Measurements from ENCODE around the gene QSOX2. TPM values are rescaled to one million over a fixed set of nuclear protein-coding genes. Genes with fewer than 3 reads are reported as not detected.
"Not testable (repeated sequence)": the region's sequence is repeated elsewhere in the genome, so short reads cannot be mapped to it uniquely, and the experiment has no call there.

QSOX2 gene
- total RNA-seq, 2 experiments from 2014 or later = 11.2 to 13.6 TPM

DNA sequence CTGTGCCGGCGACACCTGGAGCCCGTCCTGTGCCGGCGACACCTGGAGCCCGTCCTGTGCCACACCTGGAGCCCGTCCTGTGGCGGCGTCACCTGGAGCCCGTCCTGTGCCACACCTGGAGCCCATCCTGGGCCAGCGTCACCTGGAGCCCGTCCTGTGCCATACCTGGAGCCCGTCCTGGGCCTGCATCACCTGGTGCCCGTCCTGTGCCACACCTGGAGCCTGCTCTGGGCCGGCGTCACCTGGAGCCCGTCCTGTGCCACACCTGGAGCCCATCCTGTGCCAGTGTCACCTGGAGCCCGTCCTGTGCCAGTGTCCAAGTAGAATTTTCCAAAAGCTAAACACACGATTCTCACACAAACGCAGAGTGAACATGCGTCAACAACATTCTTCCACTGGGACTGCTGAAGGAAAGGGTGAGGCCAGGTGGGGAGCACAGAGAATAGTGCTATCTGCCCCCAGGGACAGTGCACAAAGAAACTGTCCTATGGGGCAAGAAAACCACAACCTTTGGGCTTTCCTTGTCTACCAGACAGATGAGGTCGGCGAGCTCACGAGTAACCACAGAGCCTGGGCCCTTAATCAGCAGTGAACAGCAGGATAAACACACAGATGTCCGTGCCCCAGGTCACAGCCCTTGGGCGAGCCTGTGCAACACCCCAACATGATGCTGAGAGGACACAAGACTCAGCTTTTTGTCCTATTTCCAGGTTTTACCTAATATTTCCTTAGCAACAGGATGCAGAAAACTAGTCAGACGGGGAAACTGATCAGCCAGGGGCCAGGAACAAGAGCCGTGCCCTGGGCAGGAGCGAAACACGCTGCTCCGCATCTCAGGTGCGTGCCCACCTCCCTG, 7.9 kb downstream of the QSOX2 start:
- Mint-ChIP-seq H3K4me3 (no peak overlapping the region), H3K4me1 (peaks cover 14% of the 10 kb centered on the region), H3K27ac (no peak overlapping the region), H3K9me3 (ENCODE audit: low read depth) (no peaks in the 10 kb centered on the region), H3K36me3 (peaks cover 3% of the 10 kb centered on the region), H3K27me3 (no peaks in the 10 kb centered on the region)
- DNase-seq (no peak), ATAC-seq (no peak)
- CTCF ChIA-PET = no interaction called here

DNA sequence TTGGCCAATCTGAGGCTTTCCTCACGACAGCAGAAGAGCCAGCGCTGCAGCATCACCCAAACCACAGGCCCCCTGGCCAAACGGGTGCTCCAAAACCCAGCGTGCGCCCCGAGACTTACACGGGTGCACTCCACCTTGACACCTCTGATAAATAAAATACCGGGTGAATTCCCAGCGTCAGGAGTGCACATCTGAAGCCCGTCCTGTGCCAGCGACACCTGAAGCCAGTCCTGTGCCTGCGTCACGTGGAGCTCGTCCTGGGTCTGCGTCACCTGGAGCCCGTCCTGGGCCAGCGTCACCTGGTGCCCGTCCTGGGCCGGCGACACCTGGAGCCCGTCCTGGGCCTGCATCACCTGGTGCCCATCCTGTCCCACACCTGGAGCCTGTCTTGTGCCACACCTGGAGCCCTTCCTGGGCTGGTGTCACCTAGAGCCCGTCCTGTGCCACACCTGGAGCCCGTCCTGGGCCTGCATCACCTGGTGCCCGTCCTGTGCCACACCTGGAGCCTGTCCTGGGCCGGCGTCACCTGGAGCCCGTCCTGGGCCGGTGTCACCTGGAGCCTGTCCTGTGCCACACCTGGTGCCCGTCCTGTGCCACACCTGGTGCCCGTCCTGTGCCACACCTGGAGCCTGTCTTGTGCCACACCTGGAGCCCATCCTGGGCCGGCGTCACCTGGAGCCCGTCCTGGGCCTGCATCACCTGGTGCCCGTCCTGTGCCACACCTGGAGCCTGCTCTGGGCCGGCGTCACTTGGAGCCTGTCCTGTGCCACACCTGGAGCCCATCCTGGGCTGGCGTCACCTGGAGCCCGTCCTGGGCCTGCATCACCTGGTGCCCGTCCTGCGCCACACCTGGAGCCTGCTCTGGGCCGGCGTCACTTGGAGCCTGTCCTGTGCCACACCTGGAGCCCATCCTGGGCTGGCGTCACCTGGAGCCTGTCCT, 8.9 kb downstream of the QSOX2 start:
- H3K4me3 Mint-ChIP-seq; H3K27me3 Mint-ChIP-seq; CTCF ChIA-PET; ATAC-seq; H3K36me3 Mint-ChIP-seq; H3K27ac Mint-ChIP-seq; H3K9me3 Mint-ChIP-seq (ENCODE audit: low read depth); DNase-seq: not testable (repeated sequence)
- H3K4me1 Mint-ChIP-seq = peaks cover 18% of the 10 kb centered on the region

DNA sequence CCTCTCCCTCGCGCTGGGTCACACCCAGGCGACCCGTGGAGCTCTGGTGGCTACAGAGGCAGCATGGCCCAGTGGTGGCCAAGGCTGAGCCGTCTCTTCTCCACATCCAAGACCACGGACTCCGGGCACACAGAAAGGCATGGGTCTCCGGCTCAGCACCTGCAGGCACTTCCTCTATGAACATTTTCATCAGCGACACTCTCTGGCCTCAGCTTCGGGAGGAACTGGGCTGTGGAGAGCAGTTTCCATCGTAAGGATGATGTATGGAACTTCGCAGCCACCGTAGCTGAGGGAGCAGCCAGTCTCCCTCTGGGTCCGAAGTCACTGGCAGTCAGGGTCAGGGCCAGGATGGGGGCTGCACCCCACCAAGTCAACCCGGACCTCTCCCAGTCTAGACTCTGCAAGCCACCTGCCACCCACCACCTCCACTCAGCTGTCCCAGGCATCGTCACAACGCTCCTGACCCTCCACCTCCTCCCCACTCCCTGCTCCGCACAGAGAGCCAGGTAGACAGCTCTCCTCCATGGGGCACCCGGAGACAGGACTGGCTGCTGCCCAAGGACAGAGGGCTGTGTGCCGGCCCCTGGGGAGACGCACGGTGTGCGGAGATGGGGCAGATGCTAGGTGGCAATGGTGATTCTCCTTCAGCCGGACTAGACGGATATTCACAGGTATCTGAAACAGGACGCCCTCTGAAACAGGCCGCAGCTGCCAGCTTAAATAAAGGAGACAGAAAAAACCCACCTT, 9.7 kb downstream of the QSOX2 start:
- DNase-seq = no peak
- peaks cover 3% of the 10 kb centered on the region for H3K36me3 Mint-ChIP-seq
- no peaks in the 10 kb centered on the region for H3K9me3 Mint-ChIP-seq (ENCODE audit: low read depth)
- no peak overlapping the region for H3K4me3 Mint-ChIP-seq
- CTCF ChIA-PET = no interaction called here
- no peak overlapping the region for H3K27ac Mint-ChIP-seq
- H3K4me1 Mint-ChIP-seq = peaks cover 18% of the 10 kb centered on the region
- H3K27me3 Mint-ChIP-seq = no peaks in the 10 kb centered on the region
- no peak for ATAC-seq

DNA sequence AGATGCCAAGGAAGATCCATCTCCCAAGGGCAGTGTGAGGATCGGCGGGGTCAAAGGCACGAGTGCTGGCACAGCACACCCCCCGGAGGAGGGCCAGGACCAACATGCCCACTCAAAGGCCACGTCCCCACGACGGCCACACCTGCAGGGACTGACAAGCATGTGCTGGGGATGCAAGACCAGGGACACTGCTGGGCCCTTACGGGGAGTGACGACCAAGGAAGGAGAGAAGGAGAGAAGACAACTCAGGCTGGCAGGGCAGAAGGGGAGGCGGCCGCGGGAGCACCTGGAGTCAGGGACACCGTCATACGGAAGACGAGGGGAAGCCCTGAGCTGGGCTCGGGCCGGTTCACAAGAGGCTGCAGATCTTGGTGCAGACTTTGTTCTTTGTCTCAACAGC, 10.4 kb downstream of the QSOX2 start:
- no peak overlapping the region for H3K4me3 Mint-ChIP-seq
- CTCF ChIA-PET = interaction anchor here (1.5 kb wide), 1 partner anchor 10 kb away, joined by 4 read pairs; no protein-coding TSS in a partner anchor
- ATAC-seq (no peak), DNase-seq (no peak)
- peaks cover 18% of the 10 kb centered on the region for H3K4me1 Mint-ChIP-seq
- no peaks in the 10 kb centered on the region for H3K27me3 Mint-ChIP-seq
- no peaks in the 10 kb centered on the region for H3K9me3 Mint-ChIP-seq (ENCODE audit: low read depth)
- no peak overlapping the region for H3K27ac Mint-ChIP-seq
- H3K36me3 Mint-ChIP-seq = peaks cover 3% of the 10 kb centered on the region

DNA sequence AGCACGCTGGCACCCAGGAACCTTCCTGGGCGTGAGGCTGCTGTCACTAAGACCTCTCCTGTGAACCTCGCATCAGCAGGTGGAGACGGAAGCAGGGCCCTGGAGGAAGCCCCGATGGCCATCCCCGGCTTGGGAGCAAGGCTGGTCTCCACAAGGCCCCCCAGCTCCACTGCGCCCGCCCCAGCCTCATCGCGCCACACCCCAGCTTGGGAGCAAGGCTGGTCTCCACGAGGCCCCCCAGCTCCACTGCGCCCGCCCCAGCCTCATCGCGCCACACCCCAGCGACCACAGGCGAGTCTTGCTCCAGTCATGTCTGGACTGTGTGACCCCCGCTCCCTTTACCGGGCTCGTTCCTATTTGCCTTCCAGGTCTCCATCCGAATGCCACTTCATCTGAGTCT, 11.0 kb downstream of the QSOX2 start:
- Mint-ChIP-seq H3K9me3 (ENCODE audit: low read depth) (no peaks in the 10 kb centered on the region), H3K4me3 (no peak overlapping the region)

DNA sequence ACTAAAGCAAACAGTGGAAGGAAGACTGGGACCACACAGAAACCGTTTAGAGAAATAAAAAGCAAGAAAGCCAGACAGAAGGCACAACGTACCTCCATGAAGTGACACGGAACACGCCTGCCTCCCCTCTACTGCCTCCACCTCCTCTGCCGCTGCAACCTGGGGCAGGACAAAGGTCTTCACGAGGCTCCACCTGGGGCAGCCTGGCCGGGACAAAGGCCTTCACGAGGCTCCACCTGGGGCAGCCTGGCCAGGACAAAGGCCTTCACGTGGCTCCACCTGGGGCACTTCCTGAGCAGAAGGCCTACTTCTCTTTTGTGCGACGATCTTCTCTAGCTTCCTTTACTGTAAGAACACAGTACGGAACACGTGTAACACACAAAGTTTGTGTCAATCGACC, 11.7 kb downstream of the QSOX2 start:
- no peak overlapping the region for H3K4me3 Mint-ChIP-seq
- no peak for ATAC-seq
- H3K27ac Mint-ChIP-seq = no peak overlapping the region
- no peak for DNase-seq
- no peaks in the 10 kb centered on the region for H3K9me3 Mint-ChIP-seq (ENCODE audit: low read depth)
- no peaks in the 10 kb centered on the region for H3K27me3 Mint-ChIP-seq
- CTCF ChIA-PET = interaction anchor here (0.8 to 1.5 kb wide), 2 partner anchors 9 kb away, joined by 4 read pairs; no protein-coding TSS in a partner anchor
- H3K36me3 Mint-ChIP-seq = peaks cover 3% of the 10 kb centered on the region
- H3K4me1 Mint-ChIP-seq = peaks cover 18% of the 10 kb centered on the region

More for the DNA sequence above, 11.0 kb downstream of the QSOX2 start:
- no peak overlapping the region for H3K27ac Mint-ChIP-seq
- H3K4me1 Mint-ChIP-seq = peaks cover 18% of the 10 kb centered on the region
- H3K36me3 Mint-ChIP-seq = peaks cover 3% of the 10 kb centered on the region
- CTCF ChIA-PET = interaction anchor here (1.5 kb wide), 1 partner anchor 10 kb away, joined by 4 read pairs; no protein-coding TSS in a partner anchor
- DNase-seq (no peak), ATAC-seq (no peak)
- no peaks in the 10 kb centered on the region for H3K27me3 Mint-ChIP-seq

DNA sequence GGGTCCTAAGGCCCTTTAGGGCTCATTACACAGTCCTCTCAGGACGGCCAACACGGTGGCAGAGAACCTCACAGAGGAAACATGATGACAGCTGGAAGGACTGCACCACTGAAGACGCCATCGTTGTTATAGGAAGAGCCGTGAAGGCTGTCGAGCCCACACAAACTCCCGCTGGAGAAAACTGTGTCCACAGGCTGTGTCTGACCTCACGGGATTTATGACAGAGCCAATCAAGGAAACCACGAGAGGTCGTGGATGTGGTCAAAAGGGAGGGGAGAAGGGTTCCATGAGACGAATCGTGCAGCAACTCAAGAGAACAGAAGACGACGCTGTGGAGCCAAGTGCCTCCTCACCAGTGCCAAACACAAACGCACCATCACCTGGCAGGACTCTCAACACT, 12.2 kb downstream of the QSOX2 start:
- H3K27ac Mint-ChIP-seq = no peak overlapping the region
- CTCF ChIA-PET = interaction anchor here (0.8 to 1.5 kb wide), 2 partner anchors 9 to 10 kb away, joined by 4 read pairs; no protein-coding TSS in a partner anchor
- no peak for ATAC-seq

DNA sequence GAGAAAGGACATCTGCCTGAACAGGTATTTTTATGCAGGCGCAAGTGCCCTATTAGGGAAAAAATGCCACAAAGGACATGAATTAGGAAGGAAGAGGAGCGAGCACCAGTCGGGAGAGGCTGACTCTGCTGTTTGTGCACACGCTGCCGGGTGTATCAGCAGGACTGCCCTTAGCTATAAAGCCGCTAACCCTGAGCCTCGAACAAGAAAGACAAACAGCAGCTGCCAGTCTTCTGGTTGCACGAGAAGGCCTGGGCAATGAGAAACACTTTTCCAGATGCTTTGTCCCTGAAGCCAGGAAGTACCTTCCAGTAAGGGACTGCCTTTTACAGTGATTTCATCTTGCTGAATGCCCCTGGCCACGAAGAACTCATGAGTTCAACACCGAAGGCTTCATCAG, 12.6 kb downstream of the QSOX2 start:
- no peaks in the 10 kb centered on the region for H3K9me3 Mint-ChIP-seq (ENCODE audit: low read depth)
- H3K36me3 Mint-ChIP-seq = peaks cover 3% of the 10 kb centered on the region
- no peak overlapping the region for H3K4me3 Mint-ChIP-seq
- CTCF ChIA-PET = no interaction called here
- ATAC-seq = no peak
- no peak for DNase-seq
- no peaks in the 10 kb centered on the region for H3K27me3 Mint-ChIP-seq
- no peak overlapping the region for H3K27ac Mint-ChIP-seq
- peaks cover 15% of the 10 kb centered on the region for H3K4me1 Mint-ChIP-seq

More for the DNA sequence above, 12.2 kb downstream of the QSOX2 start:
- H3K36me3 Mint-ChIP-seq = peaks cover 3% of the 10 kb centered on the region
- H3K27me3 Mint-ChIP-seq = no peaks in the 10 kb centered on the region
- H3K4me3 Mint-ChIP-seq = no peak overlapping the region
- no peaks in the 10 kb centered on the region for H3K9me3 Mint-ChIP-seq (ENCODE audit: low read depth)
- peaks cover 18% of the 10 kb centered on the region for H3K4me1 Mint-ChIP-seq
- DNase-seq = peak; percentile 48

DNA sequence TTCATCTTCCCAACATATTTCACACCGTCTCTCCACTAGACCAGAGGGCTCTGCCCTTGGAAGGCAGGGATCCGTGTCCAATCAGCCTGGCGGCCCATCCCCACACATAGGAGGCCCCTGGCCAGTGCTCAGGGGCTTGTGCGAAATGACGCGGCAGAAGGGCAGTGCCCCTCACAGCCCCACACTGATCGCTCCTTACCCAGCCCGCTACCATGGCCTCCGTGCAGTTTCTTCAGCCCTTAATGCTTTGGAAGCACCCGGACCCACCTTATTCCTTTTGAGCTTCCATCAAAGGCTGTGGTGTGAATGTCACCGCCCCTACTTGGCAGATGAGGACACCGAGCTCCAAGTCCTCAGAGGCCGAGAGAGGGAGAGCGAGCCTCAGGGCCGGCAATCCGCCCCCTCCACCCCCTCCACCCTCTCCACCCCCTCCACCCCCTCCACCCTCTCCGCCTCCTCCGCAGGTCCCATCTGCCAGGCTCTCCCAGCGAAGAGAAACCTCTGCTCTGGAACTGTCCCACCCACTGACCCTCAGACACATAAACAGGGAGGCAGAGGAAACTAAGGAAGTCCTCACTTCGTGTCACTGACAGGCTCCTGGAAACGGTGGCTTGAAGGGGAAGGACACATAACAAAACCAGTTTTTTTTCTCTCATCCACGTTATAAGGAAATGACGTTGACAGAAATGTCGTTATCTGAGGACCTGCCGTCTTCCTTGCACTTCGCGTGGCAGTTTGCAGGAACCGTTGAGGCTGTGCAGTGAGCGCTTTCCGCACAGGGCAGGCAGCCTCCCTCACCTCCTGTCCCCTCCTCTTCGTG, 13.9 kb downstream of the QSOX2 start:
- peak; percentile 36 for ATAC-seq
- CTCF ChIA-PET = no interaction called here
- H3K27me3 Mint-ChIP-seq = no peaks in the 10 kb centered on the region
- no peak overlapping the region for H3K4me3 Mint-ChIP-seq
- peaks cover 15% of the 10 kb centered on the region for H3K4me1 Mint-ChIP-seq
- peaks cover 3% of the 10 kb centered on the region for H3K36me3 Mint-ChIP-seq
- H3K27ac Mint-ChIP-seq = peak overlapping the region; percentile 67
- no peak for DNase-seq
- no peaks in the 10 kb centered on the region for H3K9me3 Mint-ChIP-seq (ENCODE audit: low read depth)

DNA sequence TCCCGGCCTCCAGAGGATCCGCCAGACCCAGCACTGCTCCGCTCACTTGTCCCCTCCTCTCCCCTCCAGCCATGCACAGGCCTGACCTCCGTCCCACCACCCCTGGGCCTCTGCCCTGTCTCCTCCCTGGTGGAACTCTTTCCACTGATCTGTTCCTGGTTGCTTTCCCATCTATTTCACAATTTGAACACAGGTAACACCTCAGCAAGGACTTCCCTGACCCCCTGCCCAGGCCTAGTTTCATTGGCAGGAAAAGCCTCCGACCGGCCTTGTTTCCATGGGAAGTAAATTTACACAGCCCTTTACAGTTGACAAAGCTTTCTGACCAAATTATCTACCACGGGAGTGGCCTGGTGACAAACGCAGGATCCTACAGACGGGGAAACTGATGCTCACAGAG, 14.8 kb downstream of the QSOX2 start:
- H3K36me3 Mint-ChIP-seq = peaks cover 3% of the 10 kb centered on the region
- no peak overlapping the region for H3K4me3 Mint-ChIP-seq
- H3K4me1 Mint-ChIP-seq = peaks cover 17% of the 10 kb centered on the region
- no peaks in the 10 kb centered on the region for H3K27me3 Mint-ChIP-seq
- DNase-seq (no peak), ATAC-seq (no peak)
- CTCF ChIA-PET = no interaction called here
- H3K9me3 Mint-ChIP-seq (ENCODE audit: low read depth) = no peaks in the 10 kb centered on the region
- H3K27ac Mint-ChIP-seq = no peak overlapping the region

DNA sequence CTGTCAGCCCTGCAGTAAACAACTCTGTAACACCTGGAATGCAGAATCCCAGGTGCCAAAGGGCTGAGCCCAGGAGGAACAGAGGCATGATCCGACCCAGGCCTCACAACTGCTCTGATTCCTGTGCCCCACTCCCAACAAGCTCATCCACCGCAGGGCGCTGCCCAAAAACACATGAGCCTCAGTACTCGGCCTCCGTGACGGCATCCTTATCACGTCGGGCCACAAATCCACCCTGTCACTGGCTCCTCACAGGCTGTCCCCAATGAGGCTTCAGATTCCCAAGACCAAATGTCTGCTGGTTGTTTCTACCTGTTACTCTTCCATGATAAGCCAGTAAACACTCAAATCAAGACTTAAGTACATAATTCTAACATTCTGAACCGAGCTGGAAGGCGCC, 15.2 kb downstream of the QSOX2 start:
- CTCF ChIA-PET = no interaction called here
- peaks cover 3% of the 10 kb centered on the region for H3K36me3 Mint-ChIP-seq
- no peak for ATAC-seq
- peaks cover 18% of the 10 kb centered on the region for H3K4me1 Mint-ChIP-seq
- no peak for DNase-seq
- H3K27ac Mint-ChIP-seq = no peak overlapping the region
- H3K9me3 Mint-ChIP-seq (ENCODE audit: low read depth) = no peaks in the 10 kb centered on the region
- no peaks in the 10 kb centered on the region for H3K27me3 Mint-ChIP-seq
- H3K4me3 Mint-ChIP-seq = no peak overlapping the region
